Astrocyte (in vitro differentiated cells and primary cell): ENCODE measurements around the gene PATJ. TPM values are rescaled to one million over a fixed set of nuclear protein-coding genes. Genes with fewer than 3 reads are reported as not detected.

Experiments used
- DNase-seq: peaks from one replicate; pipeline ENCODE4 v3.0.0-alpha.2; 2010; ENCODE audit warnings: low read depth
- FAIRE-seq: peaks from 2 replicates; lab custom pipeline; 2011; peaks lifted over from hg19 to GRCh38; lab: Jason Lieb, UNC
- H2AFZ ChIP-seq: 2 replicates; pipeline ENCODE4 v1.6.0; 2012; ENCODE audit warnings: low read depth, low read length, inconsistent platforms
- H3K27ac ChIP-seq: 2 replicates; pipeline ENCODE4 v1.5.1; 2011; ENCODE audit warnings: low read depth, low read length, inconsistent platforms
- H3K27me3 ChIP-seq: 2 replicates; pipeline ENCODE4 v1.6.0; 2011; ENCODE audit warnings: low read length, inconsistent platforms; ENCODE audit not compliant: insufficient read depth
- H3K36me3 ChIP-seq: 2 replicates; pipeline ENCODE4 v1.5.1; 2011; ENCODE audit warnings: low read length, inconsistent platforms; ENCODE audit not compliant: insufficient read depth
- H3K4me1 ChIP-seq: 2 replicates; pipeline ENCODE4 v1.5.1; 2011; ENCODE audit warnings: low read length, inconsistent platforms; ENCODE audit not compliant: insufficient read depth
- H3K4me2 ChIP-seq: 2 replicates; pipeline ENCODE4 v1.6.0; 2012; ENCODE audit warnings: low read length, inconsistent platforms
- H3K4me3 ChIP-seq: 2 replicates; pipeline ENCODE4 v1.5.1; 2011; ENCODE audit warnings: low read depth, mild to moderate bottlenecking, low read length, inconsistent platforms; ENCODE audit not compliant: insufficient read depth
- H3K79me2 ChIP-seq: 2 replicates; pipeline ENCODE4 v1.6.0; 2012; ENCODE audit warnings: mild to moderate bottlenecking, low read length, inconsistent platforms; ENCODE audit not compliant: insufficient read depth
- H3K9ac ChIP-seq: 2 replicates; pipeline ENCODE4 v1.6.0; 2012; ENCODE audit warnings: mild to moderate bottlenecking, low read length, inconsistent platforms
- H3K9me3 ChIP-seq: 2 replicates; pipeline ENCODE4 v1.5.1; 2012; ENCODE audit warnings: low read depth, mild to moderate bottlenecking, low read length, inconsistent platforms; ENCODE audit not compliant: insufficient read depth
- H4K20me1 ChIP-seq: 2 replicates; pipeline ENCODE4 v1.6.0; 2012; ENCODE audit warnings: low read length, inconsistent platforms; ENCODE audit not compliant: insufficient read depth
- H3K27ac Mint-ChIP-seq: one replicate; pipeline ENCODE4 v1.8.0; 2021; ENCODE audit warnings: mild to moderate bottlenecking, mixed read lengths; ENCODE audit not compliant: unreplicated experiment
- H3K27me3 Mint-ChIP-seq: one replicate; pipeline ENCODE4 v1.8.0; 2021; ENCODE audit warnings: low read depth, mixed read lengths; ENCODE audit not compliant: unreplicated experiment
- H3K36me3 Mint-ChIP-seq: one replicate; pipeline ENCODE4 v1.8.0; 2021; ENCODE audit warnings: low read depth, mixed read lengths; ENCODE audit not compliant: unreplicated experiment
- H3K4me1 Mint-ChIP-seq: one replicate; pipeline ENCODE4 v1.8.0; 2021; ENCODE audit warnings: low read depth, mixed read lengths; ENCODE audit not compliant: unreplicated experiment
- H3K4me3 Mint-ChIP-seq: one replicate; pipeline ENCODE4 v1.8.0; 2021; ENCODE audit warnings: mild to moderate bottlenecking, moderate library complexity, mixed read lengths; ENCODE audit not compliant: unreplicated experiment
- H3K9me3 Mint-ChIP-seq: one replicate; pipeline ENCODE4 v1.8.0; 2021; ENCODE audit warnings: mild to moderate bottlenecking, mixed read lengths; ENCODE audit not compliant: unreplicated experiment
- CTCF ChIP-seq: IDR thresholded peaks from 2 replicates; pipeline ENCODE4 v1.5.1; 2011; ENCODE audit warnings: low read depth, mild to moderate bottlenecking, inconsistent platforms, low read length, moderate library complexity; ENCODE audit not compliant: insufficient read depth
- EZH2 ChIP-seq: IDR thresholded peaks from 2 replicates; pipeline ENCODE4 v1.6.1; 2012; ENCODE audit warnings: mild to moderate bottlenecking, low read length, inconsistent platforms; ENCODE audit not compliant: insufficient read depth
- total RNA-seq: library from RNA; stranded (reverse); gene quantifications from 2 replicates; pipeline ENCODE4 v1.2.1, GENCODE V29; 2021

Gene PATJ
- total RNA-seq, 1 donor from 2014 or later, result 11.0 TPM

GRCh38 chr1:61953076-61953789 is 211.0 kb downstream of the PATJ start:
- Mint-ChIP-seq H3K9me3 (no peaks in the 10 kb centered on the region), H3K4me1 (peaks cover 27% of the 10 kb centered on the region)

GRCh38 chr1:61953790-61954150 is 211.5 kb downstream of the PATJ start:
- Histone ChIP-seq H3K4me2 (no peak overlapping the region), H3K36me3 (no peaks in the 10 kb centered on the region), H3K79me2 (no peaks in the 10 kb centered on the region), H4K20me1 (no peaks in the 10 kb centered on the region), H3K27me3 (no peaks in the 10 kb centered on the region), H2AFZ (no peak overlapping the region), H3K4me3 (no peak overlapping the region), H3K27ac (no peak overlapping the region), H3K9ac (no peak overlapping the region), H3K9me3 (no peaks in the 10 kb centered on the region), H3K4me1 (peaks cover 17% of the 10 kb centered on the region)
- Mint-ChIP-seq H3K27me3 (no peaks in the 10 kb centered on the region), H3K9me3 (no peaks in the 10 kb centered on the region), H3K27ac (peak overlapping the region; percentile 42), H3K4me1 (peaks cover 27% of the 10 kb centered on the region), H3K36me3 (no peaks in the 10 kb centered on the region), H3K4me3 (peak overlapping the region; percentile 6)
- FAIRE-seq, result no peak
- no peak for DNase-seq
- no peak for TF ChIP-seq CTCF
- no peak for TF ChIP-seq EZH2

More at GRCh38 chr1:61953076-61953789, 211.0 kb downstream of the PATJ start:
- Histone ChIP-seq H3K27me3 (no peaks in the 10 kb centered on the region), H3K9me3 (no peaks in the 10 kb centered on the region), H3K27ac (no peak overlapping the region), H3K36me3 (no peaks in the 10 kb centered on the region), H2AFZ (no peak overlapping the region), H3K4me1 (peaks cover 17% of the 10 kb centered on the region), H3K4me3 (no peak overlapping the region), H3K79me2 (no peaks in the 10 kb centered on the region), H3K9ac (no peak overlapping the region), H4K20me1 (no peaks in the 10 kb centered on the region), H3K4me2 (no peak overlapping the region)
- TF ChIP-seq EZH2 (no peak), CTCF (no peak)
- Mint-ChIP-seq H3K36me3 (no peaks in the 10 kb centered on the region), H3K27me3 (no peaks in the 10 kb centered on the region), H3K27ac (no peak overlapping the region), H3K4me3 (peak overlapping the region; percentile 6)
- no peak for FAIRE-seq
- DNase-seq, result no peak

GRCh38 chr1:61955261-61955660 is 213.0 kb downstream of the PATJ start:
- H3K27ac Mint-ChIP-seq, result no peak overlapping the region
- no peaks in the 10 kb centered on the region for H3K9me3 Mint-ChIP-seq
- no peaks in the 10 kb centered on the region for H3K36me3 Mint-ChIP-seq
- H3K4me1 ChIP-seq, result peaks cover 17% of the 10 kb centered on the region
- no peak for TF ChIP-seq EZH2
- TF ChIP-seq CTCF, result no peak
- H3K27me3 Mint-ChIP-seq, result no peaks in the 10 kb centered on the region
- H3K9me3 ChIP-seq, result no peaks in the 10 kb centered on the region
- H3K27me3 ChIP-seq, result no peaks in the 10 kb centered on the region
- H3K9ac ChIP-seq, result no peak overlapping the region
- no peak overlapping the region for H3K4me2 ChIP-seq
- H2AFZ ChIP-seq, result no peak overlapping the region
- no peaks in the 10 kb centered on the region for H4K20me1 ChIP-seq
- no peak for FAIRE-seq
- H3K4me3 Mint-ChIP-seq, result no peak overlapping the region
- no peak overlapping the region for H3K4me3 ChIP-seq
- H3K79me2 ChIP-seq, result no peaks in the 10 kb centered on the region
- peaks cover 27% of the 10 kb centered on the region for H3K4me1 Mint-ChIP-seq
- H3K36me3 ChIP-seq, result no peaks in the 10 kb centered on the region
- H3K27ac ChIP-seq, result no peak overlapping the region
- no peak for DNase-seq
